Keratinocyte (primary cell): ENCODE results near the gene MEFV.

Source experiments
- EZH2 ChIP-seq: IDR thresholded peaks from one replicate; pipeline ENCODE4 v1.6.1; 2012; ENCODE audit warnings: inconsistent platforms, mild to moderate bottlenecking, low read length, moderate library complexity
- TF ChIP-seq, protein P1 (sequence below), 3 experiments: IDR thresholded peaks in 1 of 3; conservative IDR thresholded peaks in 1 of 3; optimal IDR thresholded peaks in 1 of 3; 2 replicates in 2 of 3; 3 replicates in 1 of 3; pipeline versions ENCODE3 to v1.5.1; 2011; ENCODE audit warnings: low read length in 3 of 3, mild to moderate bottlenecking in 3 of 3, moderate library complexity in 2 of 3, control low read depth in 1 of 3, inconsistent platforms in 1 of 3; ENCODE audit not compliant: insufficient read depth in 2 of 3; ENCODE audit errors: extremely low read depth in 1 of 3

DNA sequence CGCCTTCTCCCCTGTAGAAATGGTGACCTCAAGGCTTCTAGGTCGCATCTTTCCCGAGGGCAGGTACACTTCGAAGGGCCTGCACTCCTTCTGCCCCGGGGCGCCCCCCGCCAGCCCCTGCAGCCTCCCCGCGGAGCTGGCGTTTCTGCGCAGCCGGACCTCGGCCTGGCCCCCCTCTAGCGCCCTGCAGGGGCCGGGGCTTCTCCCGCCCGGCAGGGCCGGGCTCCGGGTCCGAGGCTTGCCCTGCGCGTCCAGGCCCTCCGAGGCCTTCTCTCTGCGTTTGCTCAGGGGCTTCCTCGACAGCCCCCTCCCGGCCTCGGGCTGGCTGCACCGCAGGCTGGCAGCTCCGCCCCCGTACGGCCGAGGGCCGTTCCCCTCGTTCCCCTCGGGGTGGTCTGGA is 2.1 kb downstream of the MEFV start:
- TF ChIP-seq, protein P1, sequence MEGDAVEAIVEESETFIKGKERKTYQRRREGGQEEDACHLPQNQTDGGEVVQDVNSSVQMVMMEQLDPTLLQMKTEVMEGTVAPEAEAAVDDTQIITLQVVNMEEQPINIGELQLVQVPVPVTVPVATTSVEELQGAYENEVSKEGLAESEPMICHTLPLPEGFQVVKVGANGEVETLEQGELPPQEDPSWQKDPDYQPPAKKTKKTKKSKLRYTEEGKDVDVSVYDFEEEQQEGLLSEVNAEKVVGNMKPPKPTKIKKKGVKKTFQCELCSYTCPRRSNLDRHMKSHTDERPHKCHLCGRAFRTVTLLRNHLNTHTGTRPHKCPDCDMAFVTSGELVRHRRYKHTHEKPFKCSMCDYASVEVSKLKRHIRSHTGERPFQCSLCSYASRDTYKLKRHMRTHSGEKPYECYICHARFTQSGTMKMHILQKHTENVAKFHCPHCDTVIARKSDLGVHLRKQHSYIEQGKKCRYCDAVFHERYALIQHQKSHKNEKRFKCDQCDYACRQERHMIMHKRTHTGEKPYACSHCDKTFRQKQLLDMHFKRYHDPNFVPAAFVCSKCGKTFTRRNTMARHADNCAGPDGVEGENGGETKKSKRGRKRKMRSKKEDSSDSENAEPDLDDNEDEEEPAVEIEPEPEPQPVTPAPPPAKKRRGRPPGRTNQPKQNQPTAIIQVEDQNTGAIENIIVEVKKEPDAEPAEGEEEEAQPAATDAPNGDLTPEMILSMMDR (optimal IDR thresholded peaks at IDR 0.05 in 1 of 3, IDR thresholded peaks at IDR 0.05 in 1 of 3, conservative IDR thresholded peaks at IDR 0.05 in 1 of 3; ENCODE audit: extremely low read depth in 1 of 3, insufficient read depth in 2 of 3, low read length in 3 of 3): no peak
- no peak for TF ChIP-seq EZH2
